Omental fat pad (tissue), 4 donors: Measurements from ENCODE around the gene TEAD1. TPM values are rescaled to one million over a fixed set of nuclear protein-coding genes. Genes with fewer than 3 reads are reported as not detected.

Source experiments
- ATAC-seq: fragments of 150-250 bp; one replicate; pipeline ENCODE4 v1.9.1; 2016; ENCODE audit warnings: mild to moderate bottlenecking, moderate library complexity; ENCODE audit not compliant: low FRiP score
- DNase-seq: peaks from one replicate; pipeline ENCODE4 v3.0.0-alpha.2; 2019; ENCODE audit warnings: low spot score
- total RNA-seq, 4 donors: library from RNA; depleted of rRNA; stranded (reverse); fragments of >200 nt; gene quantifications; one replicate each; pipeline ENCODE4 v1.1.0, GENCODE V29; 2016
- TF ChIP-seq, protein P1 (sequence below), 3 donors: fragments of 450-650 bp; IDR thresholded peaks; one replicate each; pipeline ENCODE4 v1.5.1; 2016 to 2017; ENCODE audit warnings: antibody characterized with exemption in 3 of 3, mild to moderate bottlenecking in 3 of 3, moderate library complexity in 2 of 3

Gene TEAD1
- total RNA-seq, 4 donors from 2014 or later, result 81.7 to 123 (median 103) TPM

DNA sequence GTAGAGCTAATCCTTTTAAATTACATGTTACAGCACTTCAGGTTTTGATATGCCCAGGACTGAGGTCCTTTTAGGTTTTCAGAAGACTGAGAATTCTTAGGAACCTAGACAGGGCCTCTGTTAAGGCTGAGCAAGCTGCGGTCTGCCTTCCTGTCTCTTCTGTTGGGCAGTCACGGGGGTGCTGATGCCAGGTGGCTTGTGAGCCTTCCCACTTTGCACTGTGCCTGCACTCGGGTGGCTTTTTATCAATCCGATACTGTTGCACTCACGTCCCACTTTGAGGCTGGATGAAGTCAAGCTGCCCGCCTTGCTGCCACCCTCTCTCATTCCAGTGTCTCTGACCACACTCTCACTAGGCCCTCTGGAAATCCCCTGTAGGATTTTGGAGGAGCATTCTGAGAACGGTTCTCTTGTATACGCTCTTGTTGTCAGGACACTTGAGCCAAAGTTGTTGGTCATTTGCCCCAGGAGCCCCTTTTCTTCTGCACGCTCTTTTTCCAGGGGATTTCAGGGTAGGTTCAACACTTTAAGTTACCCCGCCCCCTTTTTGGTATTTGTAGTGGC is 141.8 kb downstream of the TEAD1 start:
- ATAC-seq, result no peak
- TF ChIP-seq, protein P1, sequence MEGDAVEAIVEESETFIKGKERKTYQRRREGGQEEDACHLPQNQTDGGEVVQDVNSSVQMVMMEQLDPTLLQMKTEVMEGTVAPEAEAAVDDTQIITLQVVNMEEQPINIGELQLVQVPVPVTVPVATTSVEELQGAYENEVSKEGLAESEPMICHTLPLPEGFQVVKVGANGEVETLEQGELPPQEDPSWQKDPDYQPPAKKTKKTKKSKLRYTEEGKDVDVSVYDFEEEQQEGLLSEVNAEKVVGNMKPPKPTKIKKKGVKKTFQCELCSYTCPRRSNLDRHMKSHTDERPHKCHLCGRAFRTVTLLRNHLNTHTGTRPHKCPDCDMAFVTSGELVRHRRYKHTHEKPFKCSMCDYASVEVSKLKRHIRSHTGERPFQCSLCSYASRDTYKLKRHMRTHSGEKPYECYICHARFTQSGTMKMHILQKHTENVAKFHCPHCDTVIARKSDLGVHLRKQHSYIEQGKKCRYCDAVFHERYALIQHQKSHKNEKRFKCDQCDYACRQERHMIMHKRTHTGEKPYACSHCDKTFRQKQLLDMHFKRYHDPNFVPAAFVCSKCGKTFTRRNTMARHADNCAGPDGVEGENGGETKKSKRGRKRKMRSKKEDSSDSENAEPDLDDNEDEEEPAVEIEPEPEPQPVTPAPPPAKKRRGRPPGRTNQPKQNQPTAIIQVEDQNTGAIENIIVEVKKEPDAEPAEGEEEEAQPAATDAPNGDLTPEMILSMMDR (IDR thresholded peaks at IDR 0.05), result no peak

DNA sequence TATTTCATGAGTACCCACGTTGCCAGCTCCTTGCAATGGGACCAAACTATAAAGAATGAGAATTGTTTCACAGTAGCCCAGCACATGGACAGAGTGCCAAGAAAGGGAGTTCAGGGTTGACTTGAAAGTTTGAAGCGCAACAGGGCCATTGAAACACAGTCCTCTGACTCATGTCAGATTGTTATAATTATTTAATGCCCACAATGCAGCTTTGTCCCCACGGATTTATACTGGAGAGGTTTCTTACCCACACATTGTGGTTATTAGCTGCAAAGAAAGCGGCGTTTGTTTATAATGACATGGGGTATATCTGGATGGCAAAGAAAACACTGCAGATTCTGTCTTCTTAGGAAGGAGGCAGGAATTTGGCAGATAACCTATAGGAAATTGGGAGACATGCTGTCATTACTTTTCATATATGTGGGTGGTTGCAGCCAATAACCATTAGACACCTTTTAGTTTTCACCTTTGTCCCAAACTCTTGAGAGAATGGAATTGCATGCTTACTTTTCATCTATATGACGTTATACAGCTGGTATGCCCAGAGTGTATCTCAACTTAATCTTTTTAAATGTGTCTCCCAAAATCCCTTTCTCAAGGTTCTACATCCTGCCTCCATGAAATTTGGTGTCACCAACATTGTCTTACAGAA is 143.6 kb downstream of the TEAD1 start:
- ATAC-seq (no peak), DNase-seq (no peak)
- TF ChIP-seq, protein P1 (IDR thresholded peaks at IDR 0.05), result no peak

More for the DNA sequence above, 141.8 kb downstream of the TEAD1 start:
- no peak for DNase-seq

DNA sequence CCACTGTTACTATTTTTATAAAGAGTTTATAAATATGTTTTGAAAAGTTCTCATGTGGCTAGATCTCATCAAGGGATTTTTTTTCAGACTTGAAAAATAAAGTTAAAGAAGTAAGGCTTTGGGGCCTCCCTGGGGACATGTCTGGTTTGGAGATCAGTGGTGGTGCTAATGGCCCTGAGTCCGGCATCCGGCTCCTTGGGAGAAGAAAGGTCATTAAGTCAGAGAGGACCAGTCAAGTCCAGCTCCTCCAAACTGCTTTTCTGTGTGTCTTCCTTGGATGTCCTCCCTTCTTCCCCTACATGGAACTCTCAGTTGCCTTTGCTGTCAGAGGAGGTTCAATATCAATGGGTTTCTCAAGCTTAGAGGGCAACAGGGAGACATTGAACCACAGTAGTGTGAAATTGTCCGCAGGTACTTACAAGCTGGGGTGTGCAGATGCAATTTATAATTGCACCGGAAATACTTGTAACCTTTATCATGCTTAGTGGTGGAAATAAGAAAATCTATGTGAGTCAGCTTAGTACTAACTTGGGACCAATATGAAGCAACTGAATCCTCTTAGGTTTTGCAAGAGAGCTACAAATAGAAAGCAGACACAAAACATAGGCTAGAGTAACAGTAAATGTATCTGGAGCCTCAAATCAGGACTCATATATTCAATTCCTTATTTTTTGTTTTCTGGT is 144.3 kb downstream of the TEAD1 start:
- ATAC-seq (no peak), DNase-seq (no peak)
- TF ChIP-seq, protein P1 (IDR thresholded peaks at IDR 0.05), result no peak

DNA sequence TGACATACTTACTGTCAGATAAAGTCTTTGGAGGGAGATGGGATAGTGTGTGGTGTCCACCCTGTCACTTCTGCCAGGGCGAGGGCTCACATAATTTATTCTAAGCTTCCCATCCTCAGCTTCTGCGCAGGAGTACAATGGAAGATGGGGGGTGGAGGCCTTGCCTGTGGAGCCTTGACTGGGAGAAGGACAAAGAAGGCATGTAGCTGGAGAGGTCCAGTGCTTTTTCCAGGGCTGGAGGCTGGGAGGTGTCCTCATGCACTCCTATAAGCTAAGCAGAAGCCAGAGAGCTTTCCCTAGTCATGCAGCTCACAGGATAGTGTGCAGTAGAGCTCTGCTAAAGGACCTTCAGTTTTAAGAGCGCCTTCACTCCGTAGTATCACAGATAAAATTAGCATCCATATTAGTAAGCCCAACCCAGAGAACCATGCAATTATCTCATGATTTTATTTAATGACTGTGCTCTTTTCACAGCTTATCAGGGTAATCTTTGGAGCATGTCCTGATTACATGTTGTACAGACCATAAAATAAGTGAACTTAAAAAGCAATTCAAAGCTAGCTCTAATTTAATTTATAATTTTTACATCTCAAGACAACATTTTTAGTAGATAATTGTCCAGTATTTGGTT is 148.3 kb downstream of the TEAD1 start:
- DNase-seq (no peak), ATAC-seq (no peak)
- TF ChIP-seq, protein P1 (IDR thresholded peaks at IDR 0.05), result no peak

DNA sequence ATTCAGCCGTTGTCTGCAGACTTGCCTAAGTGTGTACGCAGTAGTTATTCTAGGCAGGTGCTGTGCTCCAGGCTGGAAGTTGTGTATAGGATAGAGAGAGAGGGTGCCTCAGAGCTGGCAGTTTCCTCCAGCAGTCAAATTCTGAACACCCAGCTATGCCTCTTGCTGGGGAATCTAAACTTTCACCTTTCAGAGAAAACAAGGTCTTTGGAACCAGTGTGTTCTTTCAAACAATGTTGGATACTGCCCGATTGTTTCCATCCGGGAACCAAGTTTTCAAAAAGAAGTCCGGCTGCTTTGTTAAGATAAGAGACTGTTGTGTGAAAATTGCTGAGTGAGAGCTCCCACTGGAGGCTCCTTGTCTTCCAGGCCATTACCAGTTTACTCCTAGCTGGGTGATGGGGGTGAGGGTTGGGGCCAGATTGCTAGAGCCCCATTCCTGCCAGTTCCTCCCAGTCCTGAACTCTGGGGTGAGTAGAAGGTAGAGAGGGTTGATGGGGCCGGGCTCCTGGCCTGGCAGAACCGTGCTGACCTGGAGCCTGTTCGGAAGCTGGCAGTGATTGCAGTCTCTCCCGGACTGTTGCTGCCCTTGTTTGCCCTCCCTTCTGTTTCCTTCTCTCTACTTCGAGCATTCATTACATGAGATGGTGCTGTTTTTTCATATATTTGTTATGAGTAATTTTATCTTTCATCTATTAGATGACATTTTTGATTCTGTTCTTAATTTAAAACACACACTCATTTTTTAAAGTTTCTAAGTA is 150.2 kb downstream of the TEAD1 start:
- DNase-seq (no peak), ATAC-seq (no peak)
- TF ChIP-seq, protein P1 (IDR thresholded peaks at IDR 0.05), result no peak

DNA sequence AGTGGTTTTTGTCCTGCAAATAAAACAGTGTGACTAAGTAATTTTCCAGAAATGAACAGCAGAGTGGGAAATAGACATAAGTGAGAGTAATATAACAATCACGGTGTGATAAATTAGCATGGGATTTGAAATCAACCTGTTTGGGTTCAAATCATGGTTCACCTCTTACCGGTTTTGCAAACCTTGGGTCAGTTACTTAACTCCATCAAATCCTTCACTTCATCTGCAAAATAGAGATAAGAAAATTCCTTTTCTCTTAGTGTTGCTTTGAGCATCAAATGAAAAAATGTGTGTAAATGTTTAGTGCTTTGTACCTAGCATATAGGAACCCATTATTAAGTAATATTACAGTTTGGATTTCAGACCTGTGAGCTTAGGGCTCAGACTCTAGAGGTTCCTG is 152.2 kb downstream of the TEAD1 start:
- ATAC-seq, result no peak
- DNase-seq, result no peak
- TF ChIP-seq, protein P1 (IDR thresholded peaks at IDR 0.05), result no peak
